ENCODE results near the gene SLX4IP. TPM values are rescaled to one million over a fixed set of nuclear protein-coding genes. Genes with fewer than 3 reads are reported as not detected.

The SLX4IP gene
- polyA plus RNA-seq, 3 donors: 0.76 to 2.5 (median 1.1) TPM

- Mint-ChIP-seq H3K27me3 (ENCODE audit: low read depth in 3 of 3) (peaks cover 0 to 1% (median 0%) of the 10 kb centered on the region in 3 donors), H3K4me1 (peaks cover 8% of the 10 kb centered on the region), H3K4me3 (no peak overlapping the region), H3K27ac (no peak overlapping the region), H3K36me3 (peaks cover 21 to 28% of the 10 kb centered on the region in 2 donors), H3K9me3 (peaks cover 0 to 8% (median 2%) of the 10 kb centered on the region in 7 donors)
- H3K9me3 ChIP-seq (replicated peaks in 1 of 2; ENCODE audit: control insufficient read depth in 1 of 2, insufficient read depth in 1 of 2, low read length in 2 of 2): no peaks in the 10 kb centered on the region
- H3K27me3 ChIP-seq (ENCODE audit: control insufficient read depth in 2 of 2, insufficient read depth in 2 of 2, low read length in 2 of 2): no peaks in the 10 kb centered on the region
- intact Hi-C loops (cut with micrococcal nuclease): no loop called here
- H3K4me1 ChIP-seq (ENCODE audit: control insufficient read depth in 1 of 2, insufficient read depth in 2 of 2, low read length in 2 of 2): no peaks in the 10 kb centered on the region
- H4K20me1 ChIP-seq (ENCODE audit: insufficient read depth, low read length): no peaks in the 10 kb centered on the region
- H3K79me2 ChIP-seq (ENCODE audit: insufficient read depth, low read length): no peaks in the 10 kb centered on the region
- no peak overlapping the region for H3K27ac ChIP-seq (ENCODE audit: low read depth in 1 of 2, low read length in 2 of 2)
- no peak overlapping the region for H3K4me3 ChIP-seq (replicated peaks in 1 of 3; ENCODE audit: low read depth in 2 of 3, low read length in 3 of 3)
- no peak overlapping the region for H2AFZ ChIP-seq (ENCODE audit: insufficient read depth, low read depth, low read length, poor library complexity, severe bottlenecking)
- H3K36me3 ChIP-seq (replicated peaks in 1 of 2; ENCODE audit: control insufficient read depth in 1 of 2, insufficient read depth in 2 of 2, low read length in 2 of 2): peaks cover 0 to 33% of the 10 kb centered on the region in 2 donors
- no peak overlapping the region for H3K4me2 ChIP-seq (replicated peaks; ENCODE audit: extremely low read depth, low read length, poor library complexity, severe bottlenecking)
- H3K9ac ChIP-seq (ENCODE audit: insufficient read depth, low read length, poor library complexity, severe bottlenecking): no peak overlapping the region
- no peak for DNase-seq
- TF ChIP-seq CTCF (IDR thresholded peaks at IDR 0.05): no peak
Observed at GRCh38 chr20:10559266-10559665, 124.2 kb downstream of the SLX4IP start.

GRCh38 chr20:10560686-10561085 lies 125.6 kb downstream of the SLX4IP start:
- Histone ChIP-seq H2AFZ (ENCODE audit: insufficient read depth, low read depth, low read length, poor library complexity, severe bottlenecking) (no peak overlapping the region), H3K36me3 (replicated peaks in 1 of 2; ENCODE audit: control insufficient read depth in 1 of 2, insufficient read depth in 2 of 2, low read length in 2 of 2) (peaks cover 0 to 33% of the 10 kb centered on the region in 2 donors), H3K4me2 (replicated peaks; ENCODE audit: extremely low read depth, low read length, poor library complexity, severe bottlenecking) (no peak overlapping the region), H3K27ac (ENCODE audit: low read depth in 1 of 2, low read length in 2 of 2) (no peak overlapping the region), H3K9me3 (replicated peaks in 1 of 2; ENCODE audit: control insufficient read depth in 1 of 2, insufficient read depth in 1 of 2, low read length in 2 of 2) (no peaks in the 10 kb centered on the region), H3K79me2 (ENCODE audit: insufficient read depth, low read length) (no peaks in the 10 kb centered on the region), H4K20me1 (ENCODE audit: insufficient read depth, low read length) (no peaks in the 10 kb centered on the region), H3K9ac (ENCODE audit: insufficient read depth, low read length, poor library complexity, severe bottlenecking) (no peak overlapping the region), H3K4me3 (replicated peaks in 1 of 3; ENCODE audit: low read depth in 2 of 3, low read length in 3 of 3) (no peak overlapping the region), H3K4me1 (ENCODE audit: control insufficient read depth in 1 of 2, insufficient read depth in 2 of 2, low read length in 2 of 2) (peaks cover 8 to 9% of the 10 kb centered on the region in 2 donors), H3K27me3 (ENCODE audit: control insufficient read depth in 2 of 2, insufficient read depth in 2 of 2, low read length in 2 of 2) (no peaks in the 10 kb centered on the region)
- H3K9me3 Mint-ChIP-seq: peaks cover 0 to 8% (median 2%) of the 10 kb centered on the region in 7 donors
- intact Hi-C loops (cut with micrococcal nuclease): loop anchor here in 1 of 2 donors (5.0 kb wide), 1 partner anchor 117 kb away; no protein-coding TSS in a partner anchor
- H3K36me3 Mint-ChIP-seq: peaks cover 21 to 28% of the 10 kb centered on the region in 2 donors
- peaks cover 19% of the 10 kb centered on the region for H3K4me1 Mint-ChIP-seq
- peaks cover 0 to 1% (median 0%) of the 10 kb centered on the region in 3 donors for H3K27me3 Mint-ChIP-seq (ENCODE audit: low read depth in 3 of 3)
- DNase-seq: no peak
- no peak overlapping the region for H3K4me3 Mint-ChIP-seq
- no peak for TF ChIP-seq CTCF (IDR thresholded peaks at IDR 0.05)
- H3K27ac Mint-ChIP-seq: no peak overlapping the region
- WGBS (ENCODE audit: insufficient coverage): no CpG with 5 or more reads among the region's 2 CpGs

All from CD14-positive monocyte (primary cell).